ENCODE results near the gene AQP4. TPM values are rescaled to one million over a fixed set of nuclear protein-coding genes. Genes with fewer than 3 reads are reported as not detected.

The AQP4 gene
- total and polyA plus RNA-seq, 2 of the 13 experiments (the other 11 are each of a cell fraction or from before 2014, with no cell fraction given) = 0.20 to 0.62 TPM

DNA sequence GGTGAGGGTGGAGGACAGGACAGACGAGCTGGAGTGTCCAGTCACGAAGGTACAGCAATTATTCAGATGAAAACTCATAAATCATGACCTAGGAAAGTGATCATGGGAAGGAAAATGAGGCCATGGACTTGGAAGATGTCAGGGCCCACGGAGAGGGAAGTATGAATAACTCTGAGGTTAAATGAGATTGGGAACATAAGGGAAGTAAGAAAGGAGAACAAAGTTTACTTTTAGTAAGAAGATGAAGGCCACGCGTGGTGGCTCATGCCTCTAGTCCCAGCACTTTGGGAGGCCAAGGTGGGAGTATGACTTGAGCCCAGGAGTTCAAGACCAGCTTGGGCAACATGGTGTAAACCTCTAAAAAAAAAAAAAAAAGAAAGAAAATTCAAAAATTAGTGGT lies 56.2 kb downstream of the AQP4 start (continued):
- TF ChIP-seq, protein P1, sequence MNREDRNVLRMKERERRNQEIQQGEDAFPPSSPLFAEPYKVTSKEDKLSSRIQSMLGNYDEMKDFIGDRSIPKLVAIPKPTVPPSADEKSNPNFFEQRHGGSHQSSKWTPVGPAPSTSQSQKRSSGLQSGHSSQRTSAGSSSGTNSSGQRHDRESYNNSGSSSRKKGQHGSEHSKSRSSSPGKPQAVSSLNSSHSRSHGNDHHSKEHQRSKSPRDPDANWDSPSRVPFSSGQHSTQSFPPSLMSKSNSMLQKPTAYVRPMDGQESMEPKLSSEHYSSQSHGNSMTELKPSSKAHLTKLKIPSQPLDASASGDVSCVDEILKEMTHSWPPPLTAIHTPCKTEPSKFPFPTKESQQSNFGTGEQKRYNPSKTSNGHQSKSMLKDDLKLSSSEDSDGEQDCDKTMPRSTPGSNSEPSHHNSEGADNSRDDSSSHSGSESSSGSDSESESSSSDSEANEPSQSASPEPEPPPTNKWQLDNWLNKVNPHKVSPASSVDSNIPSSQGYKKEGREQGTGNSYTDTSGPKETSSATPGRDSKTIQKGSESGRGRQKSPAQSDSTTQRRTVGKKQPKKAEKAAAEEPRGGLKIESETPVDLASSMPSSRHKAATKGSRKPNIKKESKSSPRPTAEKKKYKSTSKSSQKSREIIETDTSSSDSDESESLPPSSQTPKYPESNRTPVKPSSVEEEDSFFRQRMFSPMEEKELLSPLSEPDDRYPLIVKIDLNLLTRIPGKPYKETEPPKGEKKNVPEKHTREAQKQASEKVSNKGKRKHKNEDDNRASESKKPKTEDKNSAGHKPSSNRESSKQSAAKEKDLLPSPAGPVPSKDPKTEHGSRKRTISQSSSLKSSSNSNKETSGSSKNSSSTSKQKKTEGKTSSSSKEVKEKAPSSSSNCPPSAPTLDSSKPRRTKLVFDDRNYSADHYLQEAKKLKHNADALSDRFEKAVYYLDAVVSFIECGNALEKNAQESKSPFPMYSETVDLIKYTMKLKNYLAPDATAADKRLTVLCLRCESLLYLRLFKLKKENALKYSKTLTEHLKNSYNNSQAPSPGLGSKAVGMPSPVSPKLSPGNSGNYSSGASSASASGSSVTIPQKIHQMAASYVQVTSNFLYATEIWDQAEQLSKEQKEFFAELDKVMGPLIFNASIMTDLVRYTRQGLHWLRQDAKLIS (CRISPR knock-in tag; IDR thresholded peaks at IDR 0.05) = no peak
- TF ChIP-seq, protein P2, sequence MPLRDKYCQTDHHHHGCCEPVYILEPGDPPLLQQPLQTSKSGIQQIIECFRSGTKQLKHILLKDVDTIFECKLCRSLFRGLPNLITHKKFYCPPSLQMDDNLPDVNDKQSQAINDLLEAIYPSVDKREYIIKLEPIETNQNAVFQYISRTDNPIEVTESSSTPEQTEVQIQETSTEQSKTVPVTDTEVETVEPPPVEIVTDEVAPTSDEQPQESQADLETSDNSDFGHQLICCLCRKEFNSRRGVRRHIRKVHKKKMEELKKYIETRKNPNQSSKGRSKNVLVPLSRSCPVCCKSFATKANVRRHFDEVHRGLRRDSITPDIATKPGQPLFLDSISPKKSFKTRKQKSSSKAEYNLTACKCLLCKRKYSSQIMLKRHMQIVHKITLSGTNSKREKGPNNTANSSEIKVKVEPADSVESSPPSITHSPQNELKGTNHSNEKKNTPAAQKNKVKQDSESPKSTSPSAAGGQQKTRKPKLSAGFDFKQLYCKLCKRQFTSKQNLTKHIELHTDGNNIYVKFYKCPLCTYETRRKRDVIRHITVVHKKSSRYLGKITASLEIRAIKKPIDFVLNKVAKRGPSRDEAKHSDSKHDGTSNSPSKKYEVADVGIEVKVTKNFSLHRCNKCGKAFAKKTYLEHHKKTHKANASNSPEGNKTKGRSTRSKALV (CRISPR knock-in tag; IDR thresholded peaks at IDR 0.05) = no peak
- TF ChIP-seq TOPORS (CRISPR knock-in tag; IDR thresholded peaks at IDR 0.05) (no peak), ZIK1 (CRISPR knock-in tag; IDR thresholded peaks at IDR 0.05; ENCODE audit: borderline replicate concordance, low read depth) (no peak), GATAD1 (CRISPR knock-in tag; IDR thresholded peaks at IDR 0.05) (no peak), IKZF4 (CRISPR knock-in tag; IDR thresholded peaks at IDR 0.05; ENCODE audit: borderline replicate concordance, low read depth, not compliant biosample characterization) (no peak), ZBTB1 (CRISPR knock-in tag; IDR thresholded peaks at IDR 0.05; ENCODE audit: borderline replicate concordance) (no peak)

DNA sequence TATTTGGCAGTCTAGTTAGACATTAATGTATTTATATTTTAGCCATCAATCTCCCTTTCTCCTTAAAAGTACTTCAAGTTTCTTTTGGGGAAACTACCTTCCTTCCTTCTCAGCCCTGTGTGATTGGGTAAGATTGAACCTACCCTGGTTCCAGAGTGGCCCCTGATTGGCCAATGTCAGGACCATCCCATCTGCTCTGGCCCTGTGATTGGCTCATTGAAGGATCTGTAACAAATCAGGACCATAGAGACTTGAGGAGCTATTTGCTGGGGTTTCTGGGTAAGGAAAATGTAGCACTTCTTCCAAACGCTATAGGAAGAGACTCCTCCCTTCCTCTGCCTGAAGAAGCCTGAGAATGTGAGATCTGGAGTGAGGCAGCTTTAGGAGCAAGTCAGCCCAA lies 59.3 kb downstream of the AQP4 start:
- Histone ChIP-seq H3K27ac (ENCODE audit: extremely low read length, insufficient read depth, low read length) (no peak overlapping the region), H2AFZ (ENCODE audit: low read length) (no peak overlapping the region), H3K79me2 (ENCODE audit: insufficient read depth, low read length) (no peaks in the 10 kb centered on the region), H4K20me1 (ENCODE audit: insufficient read depth, low read length) (no peaks in the 10 kb centered on the region), H3K4me3 (replicated peaks in 1 of 3; ENCODE audit: insufficient read depth in 1 of 3, low read depth in 2 of 3, low read length in 3 of 3) (no peak overlapping the region), H3K4me1 (ENCODE audit: insufficient read depth, low read length) (no peaks in the 10 kb centered on the region), H3K9ac (ENCODE audit: insufficient read depth, low read depth, low read length) (no peak overlapping the region), H3K36me3 (replicated peaks in 1 of 2; ENCODE audit: control insufficient read depth in 1 of 2, insufficient read depth in 2 of 2, low read length in 2 of 2) (no peaks in the 10 kb centered on the region), H3K4me2 (ENCODE audit: low read depth, low read length) (no peak overlapping the region), H3K9me3 (ENCODE audit: low read length) (no peaks in the 10 kb centered on the region), H3K27me3 (ENCODE audit: control insufficient read depth in 1 of 2, insufficient read depth in 2 of 2, low read length in 2 of 2) (no peaks in the 10 kb centered on the region)
- POLR2A ChIA-PET = no interaction called here
- TF ChIP-seq HES4 (CRISPR knock-in tag; IDR thresholded peaks at IDR 0.05; ENCODE audit: borderline replicate concordance) (no peak), NRL (CRISPR knock-in tag; IDR thresholded peaks at IDR 0.05; ENCODE audit: borderline replicate concordance) (no peak), ZNF160 (CRISPR knock-in tag; IDR thresholded peaks at IDR 0.05) (no peak), GATAD1 (CRISPR knock-in tag; IDR thresholded peaks at IDR 0.05) (no peak), ELF4 (CRISPR knock-in tag; IDR thresholded peaks at IDR 0.05; ENCODE audit: borderline replicate concordance) (no peak), TCF7 (IDR thresholded peaks at IDR 0.05; ENCODE audit: low read depth) (no peak), ZBTB38 (CRISPR knock-in tag; IDR thresholded peaks at IDR 0.05) (no peak), KAT7 (CRISPR knock-in tag; IDR thresholded peaks at IDR 0.05; ENCODE audit: borderline replicate concordance) (no peak)
- no peak for FAIRE-seq
- DNase-seq (ENCODE audit: low spot score) = no peak
- CTCF ChIA-PET (ENCODE audit: low intra/inter-chr PET ratio, low total read pairs) = no interaction called here
- in situ Hi-C loops (cut with HindIII; ENCODE audit: extremely low pct_ligation_motif_present, low pct_unique_long_range_greater_than_20kb) = loop anchor here (25.0 kb wide), 1 partner anchor 506 kb away; no protein-coding TSS in a partner anchor
- 0% methylated on average over 1 of the region's 1 CpG for WGBS (ENCODE audit: low lambda C conversion rate)
- no TSS peak for BruUV-seq (replicated peaks)
- intact Hi-C loops (cut with micrococcal nuclease; ENCODE audit: unreplicated experiment) = no loop called here
- no peak for ATAC-seq

Measured in HepG2 (cell line).